B cell (primary cell): ENCODE measurements around the gene HOTAIR.

Experiments
- EZH2 ChIP-seq: IDR thresholded peaks from 2 replicates; pipeline ENCODE4 v1.6.1; 2012; ENCODE audit warnings: borderline replicate concordance, low read depth, mild to moderate bottlenecking, moderate library complexity, low read length; ENCODE audit not compliant: insufficient read depth, poor library complexity, severe bottlenecking
- TF ChIP-seq, protein P1 (sequence below): fragments of 200-600 bp; IDR thresholded peaks from one replicate; pipeline ENCODE4 v1.8.0; 2022; ENCODE audit warnings: antibody characterized with exemption, mild to moderate bottlenecking

- TF ChIP-seq, protein P1, sequence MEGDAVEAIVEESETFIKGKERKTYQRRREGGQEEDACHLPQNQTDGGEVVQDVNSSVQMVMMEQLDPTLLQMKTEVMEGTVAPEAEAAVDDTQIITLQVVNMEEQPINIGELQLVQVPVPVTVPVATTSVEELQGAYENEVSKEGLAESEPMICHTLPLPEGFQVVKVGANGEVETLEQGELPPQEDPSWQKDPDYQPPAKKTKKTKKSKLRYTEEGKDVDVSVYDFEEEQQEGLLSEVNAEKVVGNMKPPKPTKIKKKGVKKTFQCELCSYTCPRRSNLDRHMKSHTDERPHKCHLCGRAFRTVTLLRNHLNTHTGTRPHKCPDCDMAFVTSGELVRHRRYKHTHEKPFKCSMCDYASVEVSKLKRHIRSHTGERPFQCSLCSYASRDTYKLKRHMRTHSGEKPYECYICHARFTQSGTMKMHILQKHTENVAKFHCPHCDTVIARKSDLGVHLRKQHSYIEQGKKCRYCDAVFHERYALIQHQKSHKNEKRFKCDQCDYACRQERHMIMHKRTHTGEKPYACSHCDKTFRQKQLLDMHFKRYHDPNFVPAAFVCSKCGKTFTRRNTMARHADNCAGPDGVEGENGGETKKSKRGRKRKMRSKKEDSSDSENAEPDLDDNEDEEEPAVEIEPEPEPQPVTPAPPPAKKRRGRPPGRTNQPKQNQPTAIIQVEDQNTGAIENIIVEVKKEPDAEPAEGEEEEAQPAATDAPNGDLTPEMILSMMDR = no peak
- TF ChIP-seq EZH2 = no peak
Measured at GRCh38 chr12:53947743-53948142, 27.0 kb downstream of the HOTAIR start.
